Neural progenitor cell (in vitro differentiated cells): ENCODE measurements around the gene PYM1.

Experiments used
- EZH2phosphoT487 ChIP-seq: fragments of 200-600 bp; sonication (generic); IDR thresholded peaks from 2 replicates; pipeline ENCODE4 v1.6.1; 2017; ENCODE audit warnings: antibody characterized with exemption
- TF ChIP-seq, protein P1 (sequence below): fragments of 200-600 bp; sonication (generic); IDR thresholded peaks from 2 replicates; pipeline ENCODE4 v1.5.1; 2017; ENCODE audit warnings: antibody characterized with exemption, mild to moderate bottlenecking

DNA sequence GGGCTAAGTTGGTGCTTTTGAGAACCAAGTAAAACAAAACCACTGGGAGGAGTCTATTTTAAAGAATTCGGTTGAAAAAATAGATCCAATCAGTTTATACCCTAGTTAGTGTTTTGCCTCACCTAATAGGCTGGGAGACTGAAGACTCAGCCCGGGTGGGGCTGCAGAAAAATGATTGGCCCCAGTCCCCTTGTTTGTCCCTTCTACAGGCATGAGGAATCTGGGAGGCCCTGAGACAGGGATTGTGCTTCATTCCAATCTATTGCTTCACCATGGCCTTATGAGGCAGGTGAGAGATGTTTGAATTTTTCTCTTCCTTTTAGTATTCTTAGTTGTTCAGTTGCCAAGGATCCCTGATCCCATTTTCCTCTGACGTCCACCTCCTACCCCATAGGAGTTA, 44.3 kb upstream of the PYM1 start:
- TF ChIP-seq, protein P1, sequence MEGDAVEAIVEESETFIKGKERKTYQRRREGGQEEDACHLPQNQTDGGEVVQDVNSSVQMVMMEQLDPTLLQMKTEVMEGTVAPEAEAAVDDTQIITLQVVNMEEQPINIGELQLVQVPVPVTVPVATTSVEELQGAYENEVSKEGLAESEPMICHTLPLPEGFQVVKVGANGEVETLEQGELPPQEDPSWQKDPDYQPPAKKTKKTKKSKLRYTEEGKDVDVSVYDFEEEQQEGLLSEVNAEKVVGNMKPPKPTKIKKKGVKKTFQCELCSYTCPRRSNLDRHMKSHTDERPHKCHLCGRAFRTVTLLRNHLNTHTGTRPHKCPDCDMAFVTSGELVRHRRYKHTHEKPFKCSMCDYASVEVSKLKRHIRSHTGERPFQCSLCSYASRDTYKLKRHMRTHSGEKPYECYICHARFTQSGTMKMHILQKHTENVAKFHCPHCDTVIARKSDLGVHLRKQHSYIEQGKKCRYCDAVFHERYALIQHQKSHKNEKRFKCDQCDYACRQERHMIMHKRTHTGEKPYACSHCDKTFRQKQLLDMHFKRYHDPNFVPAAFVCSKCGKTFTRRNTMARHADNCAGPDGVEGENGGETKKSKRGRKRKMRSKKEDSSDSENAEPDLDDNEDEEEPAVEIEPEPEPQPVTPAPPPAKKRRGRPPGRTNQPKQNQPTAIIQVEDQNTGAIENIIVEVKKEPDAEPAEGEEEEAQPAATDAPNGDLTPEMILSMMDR, result no peak
- TF ChIP-seq EZH2phosphoT487, result no peak
